GM21390 (cell line): ENCODE data around the gene OR4D2.

Experiments
- ATAC-seq: cut with Tn5 transposase; IDR thresholded peaks from one replicate; pipeline ENCODE4 v1.9.1; 2021; ENCODE audit not compliant: unreplicated experiment

OR4D2 gene

DNA sequence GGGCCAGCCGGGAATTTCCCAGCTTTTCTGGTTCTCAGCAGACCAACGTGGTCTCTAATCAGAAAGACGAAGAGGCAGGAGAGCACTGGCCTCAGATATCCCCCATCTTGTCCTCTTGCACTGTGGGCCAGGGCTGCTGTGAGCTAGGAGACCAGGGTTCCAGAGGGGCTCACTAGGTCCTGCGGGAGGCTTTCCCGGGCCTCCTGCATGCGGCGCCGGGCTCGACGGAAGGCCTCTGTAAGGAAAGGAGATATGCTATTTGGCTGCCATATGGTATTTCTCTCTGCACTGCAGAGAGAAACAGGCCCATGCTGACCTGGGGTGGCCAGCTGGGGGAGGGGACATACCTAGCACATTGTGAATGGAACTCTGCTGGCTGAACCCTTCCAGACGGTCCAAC, 39.2 kb downstream of the OR4D2 start:
- no peak for ATAC-seq

DNA sequence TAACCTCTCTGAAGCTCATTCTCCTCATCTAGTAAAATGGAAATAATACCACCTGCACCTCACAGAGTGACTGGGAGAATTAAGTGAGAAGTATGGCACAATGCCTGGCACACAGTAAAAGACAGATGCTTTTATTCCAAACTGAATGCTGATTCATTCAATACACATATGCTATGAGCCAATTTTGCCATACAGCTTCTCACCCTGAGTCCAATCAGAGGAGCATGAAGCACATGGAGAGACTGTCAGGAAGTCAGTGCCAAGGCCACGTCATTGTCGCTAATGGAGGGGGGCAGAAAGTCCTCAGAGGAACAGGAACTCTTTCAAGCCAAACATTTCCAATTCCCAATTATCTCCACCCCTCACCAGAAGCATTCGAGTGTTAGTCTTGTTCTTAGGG, 40.7 kb downstream of the OR4D2 start:
- no peak for ATAC-seq

GRCh38 chr17:58208344-58208743, 41.6 kb downstream of the OR4D2 start:
- ATAC-seq, result no peak

GRCh38 chr17:58210922-58211321, 44.1 kb downstream of the OR4D2 start:
- ATAC-seq, result no peak

DNA sequence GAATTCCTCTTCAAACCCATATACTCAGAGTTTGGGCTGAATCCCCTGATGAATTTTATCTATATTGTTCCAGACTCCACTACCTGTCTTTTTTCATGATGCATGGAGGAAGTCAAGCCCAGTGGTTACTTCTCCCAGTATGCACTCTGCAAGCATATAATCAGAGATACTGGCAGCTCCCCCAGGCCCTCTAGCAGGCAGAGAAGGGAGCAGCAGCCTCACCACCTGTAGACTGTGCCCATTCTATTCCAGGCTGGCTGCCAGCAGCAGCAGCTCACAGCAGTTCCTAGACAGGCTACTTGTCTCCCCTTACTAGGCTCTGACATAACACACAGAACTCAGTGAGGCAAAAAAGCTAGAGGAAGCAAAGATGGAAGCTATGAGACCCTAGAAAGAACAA, 48.9 kb downstream of the OR4D2 start:
- ATAC-seq, result no peak

- no peak for ATAC-seq
Observed at GRCh38 chr17:58217766-58218165, 51.0 kb downstream of the OR4D2 start.

DNA sequence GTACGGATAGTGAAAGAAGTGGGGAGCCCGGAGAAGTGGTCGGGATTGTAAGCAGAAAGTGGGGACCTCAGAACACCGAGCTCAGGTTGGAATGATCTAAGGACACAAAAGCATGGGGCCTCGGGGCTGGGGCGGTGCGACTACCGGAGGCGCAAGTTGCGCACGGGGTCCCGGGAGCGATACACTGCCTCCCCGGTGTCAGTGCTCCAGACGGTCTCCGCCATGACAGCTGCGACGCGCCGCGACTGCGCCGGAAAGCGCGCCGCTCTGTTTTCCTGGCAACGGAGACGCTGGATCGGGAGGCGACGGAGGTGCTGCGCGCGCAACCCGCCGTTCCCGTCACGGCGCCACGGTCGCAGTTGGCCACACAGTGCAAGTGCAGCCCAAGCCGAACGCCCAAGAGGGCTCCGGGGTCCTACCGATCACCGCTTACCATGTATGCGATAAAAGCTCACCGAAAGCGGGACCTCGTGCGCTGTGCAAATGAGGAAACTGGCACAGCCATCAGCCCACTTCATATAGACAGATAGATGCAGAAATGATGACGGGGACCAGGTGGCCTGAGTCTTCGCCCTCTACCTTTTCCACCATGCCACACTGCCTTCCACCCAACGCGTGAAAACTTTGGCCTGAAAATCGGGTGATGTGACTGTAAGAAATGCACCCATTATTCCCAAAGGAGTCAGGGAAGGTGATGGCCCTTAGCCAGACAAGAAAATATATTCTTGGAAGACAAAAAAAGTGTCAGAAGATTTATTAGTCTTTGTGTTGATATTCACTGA, 52.4 kb downstream of the OR4D2 start, which contains the start of gene MKS1:
Gene MKS1 (minus strand): TSS at position 249 of the 782 bp plus-strand sequence. CDS start 25 bp downstream, at position 224.
- ATAC-seq, result peak; percentile 94

- no peak for ATAC-seq
Observed at GRCh38 chr17:58219789-58220183, 53.0 kb downstream of the OR4D2 start.
